ENCODE data around the gene TMEM130. TPM values are rescaled to one million over a fixed set of nuclear protein-coding genes. Genes with fewer than 3 reads are reported as not detected.

Gene TMEM130
- total and polyA plus RNA-seq, 10 of the 15 experiments (the other 5 are each of a cell fraction or from before 2014, with no cell fraction given): 0.04 to 0.15 (median 0.11) TPM; not detected in 7

DNA sequence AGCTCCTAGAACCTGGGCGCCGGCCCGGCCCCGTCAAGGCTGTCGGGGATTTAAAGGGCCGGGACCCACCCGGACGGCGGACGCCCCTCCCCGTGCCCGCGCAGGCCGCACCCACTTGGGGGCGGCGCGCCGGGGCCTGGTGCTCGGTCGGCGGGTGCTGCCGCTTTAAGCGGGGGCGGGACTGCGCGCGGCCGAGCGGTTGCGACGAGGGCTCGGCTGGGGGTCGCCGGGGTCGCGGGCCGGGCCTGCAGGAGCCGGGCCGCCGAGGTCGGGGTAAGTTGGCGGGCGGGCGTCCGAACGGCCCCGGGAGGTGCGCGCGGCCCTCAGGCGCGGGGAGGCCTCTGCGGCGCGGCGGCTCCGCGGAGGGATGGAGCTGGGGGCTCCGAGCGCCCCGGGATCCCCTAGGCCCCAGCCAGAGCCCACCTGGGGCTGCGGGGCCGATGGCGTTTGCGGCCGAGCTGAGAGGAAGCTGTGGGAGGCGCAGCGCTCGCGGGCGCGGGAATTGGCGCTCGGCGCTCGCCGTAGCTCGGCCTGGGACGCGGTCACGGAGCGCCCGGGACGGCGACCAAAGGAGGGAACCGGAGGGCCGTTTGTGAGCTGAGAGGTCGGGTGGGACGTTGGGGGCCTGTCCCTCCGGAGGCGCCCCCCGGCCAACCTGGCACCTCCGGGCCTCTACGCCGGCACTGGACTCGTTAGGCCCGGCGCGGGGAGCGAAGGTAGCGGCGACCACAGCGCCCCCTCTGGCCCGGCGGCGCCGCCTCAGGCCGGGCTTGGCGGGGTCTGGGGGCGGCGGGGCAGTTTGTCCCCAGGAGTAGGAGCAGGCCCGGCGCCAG, 8.8 kb upstream of the TMEM130 start, which contains the start of gene TRRAP (continued):
- TF ChIP-seq SIX5 (IDR thresholded peaks at IDR 0.05; ENCODE audit: low read depth, low read length, severe bottlenecking) (peak; percentile 4), KAT2A (conservative IDR thresholded peaks at IDR 0.05; ENCODE audit: control insufficient read depth, low read depth, low read length) (no peak), CREB1 (IDR thresholded peaks at IDR 0.05; ENCODE audit: low read depth) (peak; percentile 66), RELB (IDR thresholded peaks at IDR 0.05; ENCODE audit: low read depth) (peak; percentile 17; the same call in 1 of the 2 replicates), SUZ12 (IDR thresholded peaks at IDR 0.05; ENCODE audit: unreplicated experiment) (no peak), ZSCAN29 (IDR thresholded peaks at IDR 0.05) (0 out of 2 replicates have a peak, but pooled peaks have one; percentile 7), POLR2AphosphoS2 (IDR thresholded peaks at IDR 0.05; ENCODE audit: low read depth, low read length) (0 out of 2 replicates have a peak, but pooled peaks have one; percentile 6), MTA2 (IDR thresholded peaks at IDR 0.05; ENCODE audit: low read depth) (no peak), SPI1 (IDR thresholded peaks at IDR 0.05; ENCODE audit: borderline replicate concordance, insufficient read depth, low read depth, low read length) (no peak), TCF7 (IDR thresholded peaks at IDR 0.05; ENCODE audit: borderline replicate concordance) (no peak), ESRRA (IDR thresholded peaks at IDR 0.05; ENCODE audit: low read length) (no peak), ZBTB40 (IDR thresholded peaks at IDR 0.05; ENCODE audit: borderline replicate concordance) (no peak)
- TF ChIP-seq, protein P1, sequence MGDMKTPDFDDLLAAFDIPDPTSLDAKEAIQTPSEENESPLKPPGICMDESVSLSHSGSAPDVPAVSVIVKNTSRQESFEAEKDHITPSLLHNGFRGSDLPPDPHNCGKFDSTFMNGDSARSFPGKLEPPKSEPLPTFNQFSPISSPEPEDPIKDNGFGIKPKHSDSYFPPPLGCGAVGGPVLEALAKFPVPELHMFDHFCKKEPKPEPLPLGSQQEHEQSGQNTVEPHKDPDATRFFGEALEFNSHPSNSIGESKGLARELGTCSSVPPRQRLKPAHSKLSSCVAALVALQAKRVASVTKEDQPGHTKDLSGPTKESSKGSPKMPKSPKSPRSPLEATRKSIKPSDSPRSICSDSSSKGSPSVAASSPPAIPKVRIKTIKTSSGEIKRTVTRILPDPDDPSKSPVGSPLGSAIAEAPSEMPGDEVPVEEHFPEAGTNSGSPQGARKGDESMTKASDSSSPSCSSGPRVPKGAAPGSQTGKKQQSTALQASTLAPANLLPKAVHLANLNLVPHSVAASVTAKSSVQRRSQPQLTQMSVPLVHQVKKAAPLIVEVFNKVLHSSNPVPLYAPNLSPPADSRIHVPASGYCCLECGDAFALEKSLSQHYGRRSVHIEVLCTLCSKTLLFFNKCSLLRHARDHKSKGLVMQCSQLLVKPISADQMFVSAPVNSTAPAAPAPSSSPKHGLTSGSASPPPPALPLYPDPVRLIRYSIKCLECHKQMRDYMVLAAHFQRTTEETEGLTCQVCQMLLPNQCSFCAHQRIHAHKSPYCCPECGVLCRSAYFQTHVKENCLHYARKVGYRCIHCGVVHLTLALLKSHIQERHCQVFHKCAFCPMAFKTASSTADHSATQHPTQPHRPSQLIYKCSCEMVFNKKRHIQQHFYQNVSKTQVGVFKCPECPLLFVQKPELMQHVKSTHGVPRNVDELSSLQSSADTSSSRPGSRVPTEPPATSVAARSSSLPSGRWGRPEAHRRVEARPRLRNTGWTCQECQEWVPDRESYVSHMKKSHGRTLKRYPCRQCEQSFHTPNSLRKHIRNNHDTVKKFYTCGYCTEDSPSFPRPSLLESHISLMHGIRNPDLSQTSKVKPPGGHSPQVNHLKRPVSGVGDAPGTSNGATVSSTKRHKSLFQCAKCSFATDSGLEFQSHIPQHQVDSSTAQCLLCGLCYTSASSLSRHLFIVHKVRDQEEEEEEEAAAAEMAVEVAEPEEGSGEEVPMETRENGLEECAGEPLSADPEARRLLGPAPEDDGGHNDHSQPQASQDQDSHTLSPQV (IDR thresholded peaks at IDR 0.05): no peak
- TF ChIP-seq, protein P2, sequence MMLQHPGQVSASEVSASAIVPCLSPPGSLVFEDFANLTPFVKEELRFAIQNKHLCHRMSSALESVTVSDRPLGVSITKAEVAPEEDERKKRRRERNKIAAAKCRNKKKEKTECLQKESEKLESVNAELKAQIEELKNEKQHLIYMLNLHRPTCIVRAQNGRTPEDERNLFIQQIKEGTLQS (IDR thresholded peaks at IDR 0.05; ENCODE audit: borderline replicate concordance, extremely low read depth, low read depth, low read length): 0 out of 2 replicates have a peak, but pooled peaks have one; percentile 12

Data from GM12878 (cell line).